OCI-LY7 (cell line): ENCODE data around the gene AGBL4.

Experiments used
- EZH2phosphoT487 ChIP-seq: fragments of 200-600 bp; sonication (generic); IDR thresholded peaks from 2 replicates; pipeline ENCODE4 v1.6.1; 2018; ENCODE audit warnings: low read depth, borderline replicate concordance, mild to moderate bottlenecking, mixed run types, antibody characterized with exemption, low read length, moderate library complexity, mixed read lengths
- TF ChIP-seq, protein P1 (sequence below): fragments of 200-600 bp; sonication (generic); conservative IDR thresholded peaks from 2 replicates; pipeline ENCODE4 v1.5.1; 2014; ENCODE audit warnings: mild to moderate bottlenecking, antibody characterized with exemption, low read length, moderate library complexity, mixed read lengths

GRCh38 chr1:48644905-48645605 is 1378.7 kb downstream of the AGBL4 start:
- TF ChIP-seq, protein P1, sequence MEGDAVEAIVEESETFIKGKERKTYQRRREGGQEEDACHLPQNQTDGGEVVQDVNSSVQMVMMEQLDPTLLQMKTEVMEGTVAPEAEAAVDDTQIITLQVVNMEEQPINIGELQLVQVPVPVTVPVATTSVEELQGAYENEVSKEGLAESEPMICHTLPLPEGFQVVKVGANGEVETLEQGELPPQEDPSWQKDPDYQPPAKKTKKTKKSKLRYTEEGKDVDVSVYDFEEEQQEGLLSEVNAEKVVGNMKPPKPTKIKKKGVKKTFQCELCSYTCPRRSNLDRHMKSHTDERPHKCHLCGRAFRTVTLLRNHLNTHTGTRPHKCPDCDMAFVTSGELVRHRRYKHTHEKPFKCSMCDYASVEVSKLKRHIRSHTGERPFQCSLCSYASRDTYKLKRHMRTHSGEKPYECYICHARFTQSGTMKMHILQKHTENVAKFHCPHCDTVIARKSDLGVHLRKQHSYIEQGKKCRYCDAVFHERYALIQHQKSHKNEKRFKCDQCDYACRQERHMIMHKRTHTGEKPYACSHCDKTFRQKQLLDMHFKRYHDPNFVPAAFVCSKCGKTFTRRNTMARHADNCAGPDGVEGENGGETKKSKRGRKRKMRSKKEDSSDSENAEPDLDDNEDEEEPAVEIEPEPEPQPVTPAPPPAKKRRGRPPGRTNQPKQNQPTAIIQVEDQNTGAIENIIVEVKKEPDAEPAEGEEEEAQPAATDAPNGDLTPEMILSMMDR, result no peak
- TF ChIP-seq EZH2phosphoT487, result no peak
